Heart right ventricle (tissue), 16 donors: ENCODE results near the gene NUP155. TPM values are rescaled to one million over a fixed set of nuclear protein-coding genes. Genes with fewer than 3 reads are reported as not detected.
"Not testable (repeated sequence)": the region's sequence is repeated elsewhere in the genome, so short reads cannot be mapped to it uniquely, and the experiment has no call there.

Experiments
- ATAC-seq, 8 donors: fragments of 200-7000 bp; cut with Tn5 transposase; one replicate each; pipeline ENCODE4 v1.9.1; 2020; ENCODE audit warnings: mild to moderate bottlenecking in 8 of 8, moderate library complexity in 8 of 8, moderate number of reproducible peaks in 1 of 8
- DNase-seq, 2 donors: peaks; one replicate each; pipeline ENCODE4 v3.0.0-alpha.2; 2020
- H3K27ac ChIP-seq, 10 donors: fragments of 200-600 bp; sonication (generic) in 2 of 10; one replicate each; pipeline versions ENCODE4 v1.5.0 to v1.8.0; 2020 to 2022; ENCODE audit warnings: mild to moderate bottlenecking in 3 of 10
- H3K27me3 ChIP-seq, 7 donors: fragments of 200-600 bp; one replicate each; pipeline ENCODE4 v1.8.0; 2021 to 2022; ENCODE audit warnings: mild to moderate bottlenecking in 2 of 7
- H3K36me3 ChIP-seq, 9 donors: fragments of 200-600 bp; sonication (generic) in 1 of 9; one replicate each; pipeline versions ENCODE4 v1.5.0 to v1.8.0; 2020 to 2022; ENCODE audit warnings: mild to moderate bottlenecking in 2 of 9
- H3K4me1 ChIP-seq, 9 donors: fragments of 200-600 bp; sonication (generic) in 1 of 9; one replicate each; pipeline versions ENCODE4 v1.5.0 to v1.8.0; 2020 to 2022; ENCODE audit warnings: mild to moderate bottlenecking in 4 of 9
- H3K4me3 ChIP-seq, 10 donors: fragments of 200-600 bp; sonication (generic) in 2 of 10; one replicate each; pipeline versions ENCODE4 v1.5.0 to v1.8.0; 2020 to 2022; ENCODE audit warnings: mild to moderate bottlenecking in 7 of 10, moderate library complexity in 2 of 10
- H3K9me3 ChIP-seq, 11 donors: fragments of 200-600 bp in 10 of 11; sonication (generic) in 2 of 11; one replicate each; pipeline versions ENCODE4 v1.5.0 to v1.8.0; 2013 to 2022; ENCODE audit warnings: mild to moderate bottlenecking in 2 of 11, control low read depth in 1 of 11, moderate library complexity in 1 of 11
- CTCF ChIP-seq, 9 donors: fragments of 200-600 bp; sonication (generic) in 2 of 9; IDR thresholded peaks; one replicate each; pipeline versions ENCODE4 v1.5.0 to v1.8.0; 2021 to 2022; ENCODE audit warnings: antibody characterized with exemption in 9 of 9, mild to moderate bottlenecking in 5 of 9, moderate library complexity in 1 of 9
- WGBS, 2 donors: extraction: QIAGEN DNeasy Blood & Tissue Kit; methylation state at CpG; one replicate each; pipeline ENCODE4 v1.1.7; 2013; ENCODE audit warnings: inconsistent platforms in 1 of 2; 5-methylcytosine and 5-hydroxymethylcytosine counted together
- intact Hi-C, 10 donors: fragments of 100-400 bp; cut with DNase I; formaldehyde crosslinking; loops; one replicate each; pipeline versions ENCODE4 v1.11.1 to v1.14.2; 2022
- polyA plus RNA-seq, 2 donors: library from polyadenylated mRNA; stranded (reverse); fragments of 200-250 nt; gene quantifications; one replicate each; pipeline ENCODE4 v1.2.3, GENCODE V29; 2013
- total RNA-seq, 10 donors: library from RNA; stranded (reverse); fragmentation: NEBNext Ultra II Directional in 3 of 10; extraction: Animal tissue kit (Norgen Biotek cat#: 25700) in 3 of 10; gene quantifications; one replicate each; pipeline versions ENCODE4 v1.2.1 to v1.2.4, GENCODE V29; 2021 to 2023
- donor health status: Arrhythmogenic right ventricular cardiomyopathy.
- donor health status: ischemic (EF 13 %, LVEDD 7.1; RV severe dilation, severe dysfunction).
- donor health status: healthy with polysubstance abuse.
- donor health status: DM: no; HTN: yes; CAD: no.
- donor health status: DM: no; HTN: no; CAD: no.
- donor health status: ischemic (EF 25% LVEDD 6.9; RV normal size, moderate dysfunction).
- donor health status: ischemic (EF 25% LVEDD 5.7; RV mildly dilated, moderate dysfunction).
- donor health status: healthy.
- donor health status: DM: yes; HTN: yes; CAD: no.
- donor health status: Ischemic cardiomyopathy.
- donor health status: ischemic (EF 35%, LVEDD 5.7; RV mildly dilated, moderate dysfunction).
- donor health status: nonischemic (EF 11% LVEDD 7.7; RV severe dilation, severe dysfunction).
- donor health status: DM: yes; HTN: yes; CAD: no.
- donor health status: PGD.
- donor health status: ischemic (EF 29% LVEDD 5.4; RV normal size, mild dysfunction).
- donor health status: nonischemic (EF 23%, LVEDD 6.1; RV moderate dilation, normal function).

NUP155 gene
- total and polyA plus RNA-seq, 12 donors = 2.2 to 16.0 (median 13.5) TPM

GRCh38 chr5:37375091-37375490, 4.2 kb upstream of the NUP155 start:
- DNase-seq (no peak), ATAC-seq (no peak)
- intact Hi-C loops = no loop called here
- H3K27me3 ChIP-seq = no peaks in the 10 kb centered on the region
- no peak overlapping the region for H3K4me3 ChIP-seq
- H3K36me3 ChIP-seq = no peaks in the 10 kb centered on the region
- no peaks in the 10 kb centered on the region for H3K9me3 ChIP-seq
- peaks cover 0 to 16% (median 9%) of the 10 kb centered on the region in 9 donors for H3K4me1 ChIP-seq
- TF ChIP-seq CTCF (IDR thresholded peaks at IDR 0.05) = no peak
- WGBS, 2 donors = 84 to 88% methylated on average over 3 of the region's 3 CpGs
- no peak overlapping the region for H3K27ac ChIP-seq

- DNase-seq (no peak), ATAC-seq (peak in 1 of 8 donors; percentile 65)
- Histone ChIP-seq H3K4me3 (peak overlapping the region; percentile 50 to 95 (median 78)), H3K36me3 (peaks cover 0 to 7% (median 0%) of the 10 kb centered on the region in 9 donors), H3K27me3 (no peaks in the 10 kb centered on the region), H3K27ac (peak overlapping the region; percentile 51 to 90 (median 82)), H3K9me3 (no peaks in the 10 kb centered on the region), H3K4me1 (peaks cover 13 to 38% (median 29%) of the 10 kb centered on the region in 9 donors)
- intact Hi-C loops = no loop called here
- TF ChIP-seq CTCF (IDR thresholded peaks at IDR 0.05) = no peak
- WGBS, 2 donors = 0 to 1% methylated on average over 7 of the region's 7 CpGs
These were observed 399 bp downstream of the NUP155 start for GRCh38 chr5:37370550-37370863.

DNA sequence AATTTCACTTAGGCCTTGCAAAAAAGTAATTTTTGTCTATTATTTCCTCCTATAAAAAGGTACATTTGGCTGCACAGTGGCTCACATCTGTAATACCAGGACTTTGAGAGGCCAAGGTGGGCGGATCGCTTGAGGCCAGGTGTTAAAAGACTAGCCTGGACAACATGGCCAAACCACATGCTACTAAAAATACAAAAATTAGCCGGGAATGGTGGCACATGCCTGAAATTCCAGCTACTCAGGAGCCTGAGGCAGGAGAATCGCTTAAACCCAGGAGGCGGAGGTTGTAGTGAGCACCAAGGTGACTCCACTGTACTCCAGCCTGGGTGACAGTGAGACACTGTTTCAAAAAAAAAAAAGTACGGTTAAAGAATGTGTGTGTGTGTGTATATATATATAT, 15.7 kb downstream of the NUP155 start:
- no peak for ATAC-seq
- Histone ChIP-seq H3K4me1 (no peaks in the 10 kb centered on the region), H3K27me3 (no peaks in the 10 kb centered on the region), H3K36me3 (peaks cover 4 to 98% (median 49%) of the 10 kb centered on the region in 9 donors), H3K27ac (no peak overlapping the region), H3K9me3 (no peaks in the 10 kb centered on the region), H3K4me3 (no peak overlapping the region)
- intact Hi-C loops = no loop called here
- no peak for TF ChIP-seq CTCF (IDR thresholded peaks at IDR 0.05)
- WGBS, 2 donors = 86 to 88% methylated on average over 6 of the region's 6 CpGs
- no peak for DNase-seq

DNA sequence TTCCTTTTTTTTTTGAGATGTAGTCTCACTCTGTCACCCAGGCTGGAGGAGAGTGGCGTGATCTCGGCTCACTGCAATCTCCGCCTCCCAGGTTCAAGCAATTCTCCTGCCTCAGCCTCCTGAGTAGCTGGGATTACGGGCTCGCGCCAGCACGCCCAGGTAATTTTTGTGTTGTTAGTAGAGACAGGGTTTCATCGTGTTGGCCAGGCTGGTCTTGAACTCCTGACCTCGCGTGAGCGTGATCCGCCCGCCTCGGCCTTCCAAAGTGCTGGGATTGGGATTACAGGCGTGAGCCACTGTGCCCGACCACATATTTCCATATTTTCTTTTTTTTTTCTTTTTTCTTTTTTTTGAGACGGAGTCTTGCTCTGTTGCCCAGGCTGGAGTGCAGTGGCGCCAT, 28.2 kb downstream of the NUP155 start:
- intact Hi-C loops, ATAC-seq, H3K9me3 ChIP-seq, DNase-seq, H3K27me3 ChIP-seq, H3K4me3 ChIP-seq, H3K27ac ChIP-seq, H3K4me1 ChIP-seq: not testable (repeated sequence)
- H3K36me3 ChIP-seq = peaks cover 0 to 100% (median 61%) of the 10 kb centered on the region in 9 donors
- 98 to 99% methylated on average over 18 of the region's 18 CpGs for WGBS, 2 donors

GRCh38 chr5:37334754-37335153, 36.2 kb downstream of the NUP155 start:
- DNase-seq, H3K4me3 ChIP-seq, ATAC-seq, H3K27me3 ChIP-seq, H3K9me3 ChIP-seq, H3K27ac ChIP-seq, H3K4me1 ChIP-seq, intact Hi-C loops: not testable (repeated sequence)
- WGBS, 2 donors = 92 to 96% methylated on average over 12 of the region's 12 CpGs
- peaks cover 0 to 100% (median 63%) of the 10 kb centered on the region in 9 donors for H3K36me3 ChIP-seq
